Cardiac septum (tissue), 1 donor: ENCODE data around the gene SURF4. TPM values are rescaled to one million over a fixed set of nuclear protein-coding genes. Genes with fewer than 3 reads are reported as not detected.
A peak's percentile ranks its signal among the peaks of the same experiment; 100 is the strongest.
"Not testable (repeated sequence)": the region's sequence is repeated elsewhere in the genome, so short reads cannot be mapped to it uniquely, and the experiment has no call there.

Experiments used
- DNase-seq: peaks from one replicate; pipeline ENCODE4 v3.0.0-alpha.2; 2020; ENCODE audit warnings: low spot score
- intact Hi-C: fragments of 100-400 bp; cut with DNase I; formaldehyde crosslinking; loops from one replicate; pipeline ENCODE4 v1.14.0; 2022
- total RNA-seq: library from RNA; stranded (reverse); fragmentation: NEBNext Ultra II Directional; extraction: Animal tissue kit (Norgen Biotek cat#: 25700); gene quantifications from one replicate; pipeline ENCODE4 v1.2.1, GENCODE V29; 2021
- donor health status: DM: no; HTN: no; CAD: no.

The SURF4 gene
- total RNA-seq, 1 donor from 2014 or later, result 80.2 TPM

- intact Hi-C loops, result no loop called here
- peak; percentile 39 for DNase-seq
Measured at GRCh38 chr9:133327834-133328484, 47.9 kb downstream of the SURF4 start.

DNA sequence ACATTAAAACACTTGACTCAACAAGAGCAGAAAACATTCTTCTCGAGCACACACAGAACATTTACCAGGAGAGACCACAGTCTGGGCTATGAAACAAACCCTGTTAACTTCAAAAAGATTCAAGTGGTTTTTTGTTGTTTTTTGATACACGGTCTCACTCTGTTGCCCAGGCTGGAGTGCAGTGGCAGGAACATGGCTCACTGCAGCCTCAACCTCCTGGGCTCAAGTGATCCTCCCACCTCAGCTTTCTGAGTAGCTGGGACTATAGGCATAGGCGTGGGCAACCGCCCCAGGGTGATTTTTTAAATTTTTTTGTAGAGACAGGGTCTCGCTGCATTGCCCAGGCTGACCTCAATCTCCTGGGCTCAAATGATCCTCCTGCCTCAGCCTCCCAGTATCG lies 48.8 kb downstream of the SURF4 start:
- intact Hi-C loops, DNase-seq: not testable (repeated sequence)

DNA sequence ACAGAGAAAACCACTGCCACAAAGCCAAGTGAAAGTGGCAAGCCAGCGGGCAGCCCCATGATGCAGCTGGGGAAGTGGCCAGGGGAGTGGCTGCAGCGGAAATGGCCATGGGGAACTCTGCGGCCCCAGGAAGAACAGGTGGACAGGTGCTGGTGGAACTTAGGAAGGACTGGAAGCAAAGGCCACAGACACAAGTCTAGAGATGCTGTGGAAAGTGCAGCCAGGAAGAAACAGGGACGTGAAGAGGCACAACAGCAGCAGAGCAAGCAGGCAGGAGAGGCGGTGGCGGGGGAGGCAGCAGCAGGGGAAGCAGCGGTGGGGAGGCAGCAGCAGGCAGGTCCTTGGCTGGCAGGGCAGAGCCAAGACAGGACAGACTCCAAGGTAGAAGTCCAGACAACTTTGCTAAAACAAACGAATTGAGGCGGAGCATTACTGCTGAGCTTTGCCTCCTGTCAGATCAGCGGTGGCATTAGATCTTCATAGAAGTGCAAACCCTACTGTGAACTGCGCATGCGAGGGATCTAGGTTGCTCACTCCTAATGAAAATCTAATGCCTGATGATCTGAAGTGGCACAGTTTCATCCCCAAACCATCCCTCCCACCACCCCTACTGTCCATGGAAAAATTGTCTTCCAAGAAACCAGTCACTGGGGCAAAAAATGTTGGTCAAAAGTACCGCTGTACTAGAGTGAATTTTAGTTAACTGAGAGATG lies 51.7 kb downstream of the SURF4 start:
- DNase-seq, result peak; percentile 62
- intact Hi-C loops, result no loop called here

DNA sequence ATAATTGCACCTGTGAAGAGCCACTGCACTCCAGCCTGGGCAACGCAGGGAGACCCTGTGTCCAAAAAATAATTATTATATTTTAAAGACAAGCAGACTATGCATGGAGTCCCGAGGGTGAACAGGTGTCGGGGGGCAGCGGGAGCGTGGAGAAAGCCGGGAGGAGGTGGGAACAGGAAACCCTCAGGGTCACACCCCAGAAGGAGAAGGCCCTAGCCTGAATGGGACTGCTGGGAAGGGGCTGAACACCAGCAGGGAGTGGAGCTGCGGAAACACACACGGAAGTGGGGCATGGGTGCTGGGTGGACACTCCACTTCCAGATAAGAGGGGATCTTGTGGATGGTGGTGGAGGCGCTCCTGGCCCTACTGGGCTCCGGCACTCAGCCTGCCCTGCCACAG lies 52.6 kb downstream of the SURF4 start:
- intact Hi-C loops, result no loop called here
- peak; percentile 41 for DNase-seq

- intact Hi-C loops, result no loop called here
- DNase-seq, result peak; percentile 24
Measured at GRCh38 chr9:133322701-133323100, 53.2 kb downstream of the SURF4 start.

- intact Hi-C loops, result no loop called here
- peak; percentile 61 for DNase-seq
Measured at GRCh38 chr9:133321411-133321935, 54.4 kb downstream of the SURF4 start.

DNA sequence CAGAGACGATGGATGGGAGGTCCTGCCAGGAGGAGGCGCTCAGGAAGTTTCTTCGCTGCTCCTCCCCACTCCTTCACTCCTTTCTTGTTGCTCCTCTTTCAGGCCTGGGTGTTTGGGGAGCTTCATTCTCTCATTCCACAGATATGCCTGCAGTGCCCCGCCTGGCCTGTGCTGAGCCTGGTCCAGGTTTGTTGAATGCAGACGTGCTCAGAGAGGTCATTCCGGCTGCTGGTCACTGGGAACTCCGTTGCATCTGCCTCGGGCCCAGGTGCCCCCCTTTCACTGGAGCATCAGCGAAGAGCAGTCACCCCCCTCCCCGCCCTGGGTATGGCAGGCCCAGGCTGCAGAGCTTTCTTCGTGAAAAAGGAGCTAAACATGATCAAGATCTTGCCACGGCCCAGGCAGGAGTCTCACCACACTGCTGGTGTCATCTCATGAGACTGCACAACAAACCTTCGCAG lies 55.4 kb downstream of the SURF4 start:
- intact Hi-C loops, result no loop called here
- peak; percentile 54 for DNase-seq

DNA sequence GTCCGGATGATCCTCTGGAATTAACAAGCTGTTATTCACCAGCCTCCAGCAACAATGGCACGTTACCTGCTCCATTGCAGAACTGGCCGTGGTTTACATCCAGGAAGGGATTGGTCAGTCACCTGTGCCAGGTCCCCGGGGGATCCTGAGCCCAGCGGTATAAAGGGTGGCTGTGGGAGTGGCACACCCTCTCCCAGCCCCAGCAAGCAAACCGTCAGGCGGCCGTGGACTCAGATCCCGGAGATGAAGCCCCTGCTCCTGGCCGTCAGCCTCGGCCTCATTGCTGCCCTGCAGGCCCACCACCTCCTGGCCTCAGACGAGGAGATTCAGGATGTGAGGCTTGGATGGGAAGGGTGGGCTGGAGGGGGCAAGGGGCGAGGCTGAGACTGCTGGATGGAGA lies 58.3 kb downstream of the SURF4 start:
- peak; percentile 29 for DNase-seq
- intact Hi-C loops, result not testable (repeated sequence)

GRCh38 chr9:133315997-133316396 lies 59.9 kb downstream of the SURF4 start:
- intact Hi-C loops, result no loop called here
- no peak for DNase-seq

Other genes starting within 250 kb of the SURF4 start
- 4.6 TPM for gene GBGT1, start 212.1 kb downstream of the SURF4 start, total RNA-seq
- not detected for gene OBP2B, start 166.8 kb downstream of the SURF4 start, total RNA-seq
- 2.0 TPM for gene ABO, start 100.9 kb downstream of the SURF4 start, total RNA-seq
- gene SURF6, start 39.9 kb downstream of the SURF4 start, total RNA-seq, result 14.2 TPM
- 20.2 TPM for gene MED22, start 27.9 kb downstream of the SURF4 start, total RNA-seq
- 761 TPM for gene RPL7A, start 27.8 kb downstream of the SURF4 start, total RNA-seq
- gene SURF1, start 19.6 kb downstream of the SURF4 start, total RNA-seq, result 58.7 TPM
- gene SURF2, start 19.5 kb downstream of the SURF4 start, total RNA-seq, result 12.5 TPM
- 0.62 TPM for gene STKLD1, start 306 bp upstream of the SURF4 start, total RNA-seq
- 12.2 TPM for gene REXO4, start 42.0 kb upstream of the SURF4 start, total RNA-seq
- 3.3 TPM for gene ADAMTS13, start 46.3 kb upstream of the SURF4 start, total RNA-seq
- 15.0 TPM for gene CACFD1, start 83.9 kb upstream of the SURF4 start, total RNA-seq
- gene SLC2A6, start 103.0 kb upstream of the SURF4 start, total RNA-seq, result 3.6 TPM
- not detected for gene MYMK, start 148.9 kb upstream of the SURF4 start, total RNA-seq
- 9.6 TPM for gene ADAMTSL2, start 158.6 kb upstream of the SURF4 start, total RNA-seq
- not detected for gene FAM163B, start 233.3 kb upstream of the SURF4 start, total RNA-seq